DMS53 (cell line): ENCODE measurements around the gene UCHL5.
"Not testable (repeated sequence)": the region's sequence is repeated elsewhere in the genome, so short reads cannot be mapped to it uniquely, and the experiment has no call there.

ENCODE experiments used
- DNase-seq: peaks from one replicate; lab custom pipeline; 2025; lab: John Stamatoyannopoulos, UW

Gene UCHL5

GRCh38 chr1:193062698-193063463 is 3.7 kb upstream of the UCHL5 start:
- DNase-seq, result no peak

- DNase-seq, result no peak
These were observed 1.8 kb upstream of the UCHL5 start for GRCh38 chr1:193060938-193061337.

GRCh38 chr1:193060406-193060805 is 1.2 kb upstream of the UCHL5 start:
- peak; percentile 17 for DNase-seq

GRCh38 chr1:193060115-193060403 is 899 bp upstream of the UCHL5 start:
- no peak for DNase-seq

GRCh38 chr1:193058529-193059281 is 455 bp downstream of the UCHL5 start:
- peak; percentile 84 for DNase-seq

GRCh38 chr1:193054169-193054675 is 4.9 kb downstream of the UCHL5 start:
- no peak for DNase-seq

GRCh38 chr1:193048913-193049312 is 10.2 kb downstream of the UCHL5 start:
- DNase-seq, result not testable (repeated sequence)

- no peak for DNase-seq
These were observed 16.1 kb downstream of the UCHL5 start for GRCh38 chr1:193042766-193043691.

GRCh38 chr1:193040011-193040410 is 19.1 kb downstream of the UCHL5 start:
- no peak for DNase-seq

- peak; percentile 57 for DNase-seq
These were observed 22.7 kb downstream of the UCHL5 start for GRCh38 chr1:193036337-193037047.

- DNase-seq, result no peak
These were observed 25.6 kb downstream of the UCHL5 start for GRCh38 chr1:193033610-193034009.

- not testable (repeated sequence) for DNase-seq
These were observed 26.3 kb downstream of the UCHL5 start for GRCh38 chr1:193032643-193033427.

GRCh38 chr1:193031431-193031830 is 27.7 kb downstream of the UCHL5 start:
- peak; percentile 19 for DNase-seq

GRCh38 chr1:193030280-193030679 is 28.9 kb downstream of the UCHL5 start:
- peak; percentile 12 for DNase-seq

- no peak for DNase-seq
These were observed 33.9 kb downstream of the UCHL5 start for GRCh38 chr1:193025218-193025617.

GRCh38 chr1:193019442-193020026 is 39.6 kb downstream of the UCHL5 start:
- DNase-seq, result peak; percentile 75

- no peak for DNase-seq
These were observed 42.4 kb downstream of the UCHL5 start for GRCh38 chr1:193016788-193017187.

- DNase-seq, result no peak
These were observed 44.8 kb downstream of the UCHL5 start for GRCh38 chr1:193014400-193014799.

- DNase-seq, result peak; percentile 27
These were observed 45.5 kb downstream of the UCHL5 start for GRCh38 chr1:193013707-193014106.

GRCh38 chr1:193013005-193013404 is 46.2 kb downstream of the UCHL5 start:
- no peak for DNase-seq
